NCI-H2081 treated with DMSO at 0.1 percent for 48 hours (cell line): ENCODE results near the gene KRTAP5-4.
"Not testable (repeated sequence)": the region's sequence is repeated elsewhere in the genome, so short reads cannot be mapped to it uniquely, and the experiment has no call there.

ENCODE experiments used
- DNase-seq: peaks from one replicate; lab custom pipeline; 2025; lab: John Stamatoyannopoulos, UW

Gene KRTAP5-4

GRCh38 chr11:1652771-1653540, 31.0 kb upstream of the KRTAP5-4 start:
- no peak for DNase-seq

DNA sequence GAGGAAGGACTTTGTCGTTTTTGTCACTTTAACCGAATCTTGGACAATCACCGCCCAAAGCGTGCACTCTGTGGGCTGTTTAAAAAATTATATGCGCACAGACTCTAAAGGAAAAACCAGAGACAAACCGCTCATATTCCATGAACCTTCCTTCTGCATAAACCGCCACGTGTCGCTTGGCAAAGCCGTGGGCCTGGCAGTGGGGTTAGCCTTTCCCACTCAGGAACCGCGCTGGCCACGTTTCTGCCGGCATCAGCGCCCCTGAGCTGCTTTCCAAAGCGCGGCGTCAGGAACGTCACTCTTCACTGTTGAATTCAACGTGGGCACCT, 30.5 kb upstream of the KRTAP5-4 start:
- DNase-seq, result no peak

- DNase-seq, result no peak
These were observed 30.1 kb upstream of the KRTAP5-4 start for GRCh38 chr11:1652026-1652425.

DNA sequence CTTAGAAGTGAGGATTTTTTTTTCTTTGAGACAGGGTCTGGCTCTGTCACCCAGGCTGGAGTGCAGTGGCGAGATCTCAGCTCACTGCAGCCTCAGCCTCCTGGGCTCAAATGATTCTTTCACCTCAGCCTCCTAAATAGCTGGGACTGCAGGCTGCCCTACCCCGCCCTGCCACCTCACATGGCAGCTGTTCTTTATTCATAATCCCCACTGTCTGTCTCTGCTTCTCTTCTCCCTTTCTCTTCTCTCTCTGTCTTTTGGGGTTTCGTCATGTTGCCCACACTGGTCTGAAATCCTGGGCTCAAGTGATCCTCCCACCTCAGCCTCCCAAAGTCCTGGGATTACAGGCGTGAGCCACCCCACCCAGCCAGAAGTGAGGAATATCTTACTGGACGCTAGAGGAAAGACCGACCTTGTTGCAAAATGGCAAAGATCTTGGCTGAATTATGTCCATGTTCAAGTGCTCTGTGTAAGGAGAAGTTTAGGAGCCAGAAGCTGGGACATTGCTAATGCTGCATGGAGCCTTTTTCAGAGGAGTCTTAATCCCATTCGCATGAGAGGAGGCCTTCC, 29.6 kb upstream of the KRTAP5-4 start:
- no peak for DNase-seq

DNA sequence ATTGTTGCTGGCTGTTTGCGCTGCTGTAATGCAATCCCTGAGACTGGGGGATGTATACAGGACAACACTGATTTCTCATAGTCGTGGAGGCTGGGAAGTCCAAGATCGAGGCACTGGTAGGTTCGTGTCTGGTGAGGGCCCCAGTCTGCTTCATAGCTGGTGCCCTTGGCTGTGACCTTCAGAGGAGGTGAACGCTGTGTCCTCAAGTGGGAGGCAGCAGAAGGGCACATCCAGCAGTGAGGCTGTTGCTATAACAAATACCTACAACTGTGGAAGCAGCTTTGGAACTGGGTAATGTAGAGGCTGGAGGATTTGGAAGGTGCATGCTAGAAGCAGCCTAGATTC, 29.0 kb upstream of the KRTAP5-4 start:
- DNase-seq, result no peak

- no peak for DNase-seq
These were observed 28.3 kb upstream of the KRTAP5-4 start for GRCh38 chr11:1650034-1650917.

DNA sequence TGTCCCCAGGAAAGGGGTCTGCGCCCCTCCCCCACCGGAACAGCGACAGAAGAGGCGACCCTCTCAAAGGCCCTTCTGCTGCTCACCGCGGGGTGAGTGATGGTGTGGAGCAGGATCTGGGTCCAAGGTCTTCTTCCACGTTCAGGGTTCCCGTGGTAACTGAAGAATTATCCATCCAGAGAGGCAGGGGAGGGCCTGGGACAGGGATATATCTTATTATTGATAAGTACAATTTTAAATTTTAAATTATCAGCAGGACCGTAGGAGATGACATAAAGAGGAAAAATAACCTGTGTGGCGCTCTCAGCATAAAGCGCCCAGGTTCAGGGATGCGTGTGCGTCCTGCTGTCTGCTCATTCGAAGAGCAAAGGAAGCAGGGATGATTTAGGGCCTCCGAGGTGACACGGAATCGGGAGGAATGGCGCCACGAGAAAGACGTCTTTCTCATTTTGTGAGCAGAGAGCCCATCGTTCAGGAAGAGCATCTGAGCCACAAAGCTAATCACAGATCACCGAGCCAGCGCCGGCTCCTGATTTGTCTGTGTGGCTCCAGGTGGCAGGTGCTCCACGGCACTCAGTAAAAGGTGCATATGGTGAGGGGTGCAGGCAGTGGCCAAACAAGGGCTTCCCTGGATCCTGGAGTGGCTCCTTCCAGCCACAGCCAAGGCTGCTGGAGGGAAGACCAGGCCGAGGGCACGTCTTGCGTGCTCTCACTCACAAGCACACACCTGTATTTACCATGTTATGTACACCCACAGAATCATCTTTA, 26.9 kb upstream of the KRTAP5-4 start:
- DNase-seq, result no peak

DNA sequence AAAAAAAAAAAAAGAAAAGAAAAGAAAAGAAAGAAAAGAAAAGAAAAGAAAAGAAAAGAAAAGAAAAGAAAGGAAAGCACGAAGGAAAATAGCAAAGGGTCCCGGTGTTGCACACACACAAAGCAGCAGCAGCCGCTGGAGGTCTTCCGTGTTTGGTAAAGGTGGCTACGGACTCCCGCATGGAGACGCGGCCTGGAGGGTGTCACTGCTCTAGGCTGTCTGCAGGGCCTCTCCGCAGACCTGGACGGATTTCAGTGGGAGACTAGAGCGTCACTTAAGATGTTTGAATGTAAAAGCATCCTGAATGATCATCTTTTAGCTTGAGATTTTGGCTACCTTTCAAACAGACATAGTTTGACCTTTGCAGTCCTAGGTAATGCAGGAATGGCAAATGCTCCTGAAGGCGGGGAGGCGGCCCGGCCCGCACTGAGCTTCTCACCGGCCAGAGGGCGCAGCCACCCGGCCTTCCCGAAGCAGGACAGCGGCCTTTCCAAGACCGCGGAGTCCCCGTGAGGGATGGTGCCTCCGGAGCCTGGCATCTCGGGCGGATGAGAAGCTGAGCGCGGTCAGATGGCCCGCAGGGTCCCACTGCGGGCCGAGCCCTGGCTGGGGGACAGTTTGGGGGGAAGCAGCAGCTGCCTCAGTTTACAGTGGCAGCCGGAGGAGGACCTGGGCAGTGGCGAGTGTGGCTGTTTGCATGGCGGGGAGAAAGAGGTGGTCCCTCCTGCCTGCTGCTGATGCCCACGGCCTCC, 26.1 kb upstream of the KRTAP5-4 start:
- DNase-seq, result no peak

GRCh38 chr11:1646540-1646939, 24.6 kb upstream of the KRTAP5-4 start:
- not testable (repeated sequence) for DNase-seq

GRCh38 chr11:1645357-1645821, 23.5 kb upstream of the KRTAP5-4 start:
- no peak for DNase-seq

DNA sequence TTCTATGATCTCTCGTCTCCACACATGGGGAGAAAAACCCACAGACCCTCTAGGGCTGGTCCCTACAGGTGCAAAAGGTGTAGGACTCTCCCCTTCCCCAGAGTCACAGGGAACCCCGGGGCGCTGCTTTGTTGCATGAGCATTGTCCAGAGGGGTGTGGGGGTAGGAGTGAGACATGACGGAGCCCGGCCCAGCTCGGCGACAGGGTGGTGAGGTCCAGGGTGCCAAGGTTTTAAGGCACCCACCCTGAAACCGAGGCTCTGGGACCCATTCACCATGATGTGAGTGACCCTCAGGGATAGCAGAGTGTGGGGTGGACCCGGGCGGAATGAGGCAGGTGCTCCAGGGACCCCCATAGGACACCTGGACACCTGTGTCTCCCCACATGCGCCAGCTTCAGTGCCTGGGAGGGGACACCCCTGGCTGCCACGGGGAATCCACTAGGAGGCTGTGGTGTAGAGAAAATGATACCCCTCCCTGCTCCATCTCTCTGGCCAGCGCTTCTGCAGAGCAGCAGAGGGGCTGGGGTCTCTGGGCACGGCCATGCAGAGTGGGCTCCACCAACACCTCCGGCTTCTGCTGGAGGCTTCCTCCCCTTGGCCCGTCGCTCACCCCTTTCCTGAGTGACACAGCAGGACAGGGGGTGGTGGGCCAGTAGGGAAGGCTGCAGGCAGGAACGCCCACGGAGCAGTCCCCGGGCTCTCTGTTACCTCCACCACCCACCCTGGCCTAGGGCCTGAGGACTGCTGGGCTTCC, 22.8 kb upstream of the KRTAP5-4 start:
- DNase-seq, result no peak

DNA sequence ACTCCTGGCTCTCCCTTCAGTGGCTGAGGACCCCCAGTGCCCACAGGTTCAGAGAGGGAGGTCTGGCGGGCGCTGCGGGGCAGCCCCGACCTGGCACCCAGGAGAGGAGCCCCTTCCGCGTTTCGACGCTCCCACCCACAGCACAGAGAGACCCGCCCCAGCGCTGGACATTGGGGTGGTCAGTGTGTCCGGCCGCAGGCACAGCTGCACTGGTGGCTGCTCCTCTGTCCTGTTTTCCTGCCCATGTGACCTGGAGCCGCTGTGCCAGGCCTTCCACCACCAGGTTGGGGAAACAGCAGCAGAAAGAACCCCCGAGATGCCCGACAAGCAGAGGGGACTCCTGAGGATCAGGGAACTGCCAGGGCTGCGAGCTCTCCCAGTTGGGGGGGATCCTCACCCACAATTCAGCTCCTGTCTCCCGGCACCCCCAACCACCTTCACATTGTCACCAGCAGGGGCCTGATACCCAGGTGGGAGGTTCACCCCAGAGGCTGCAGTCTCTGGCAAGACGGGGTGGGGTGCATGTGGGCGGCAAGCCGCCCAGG, 21.3 kb upstream of the KRTAP5-4 start:
- no peak for DNase-seq

- no peak for DNase-seq
These were observed 20.6 kb upstream of the KRTAP5-4 start for GRCh38 chr11:1642288-1643145.

DNA sequence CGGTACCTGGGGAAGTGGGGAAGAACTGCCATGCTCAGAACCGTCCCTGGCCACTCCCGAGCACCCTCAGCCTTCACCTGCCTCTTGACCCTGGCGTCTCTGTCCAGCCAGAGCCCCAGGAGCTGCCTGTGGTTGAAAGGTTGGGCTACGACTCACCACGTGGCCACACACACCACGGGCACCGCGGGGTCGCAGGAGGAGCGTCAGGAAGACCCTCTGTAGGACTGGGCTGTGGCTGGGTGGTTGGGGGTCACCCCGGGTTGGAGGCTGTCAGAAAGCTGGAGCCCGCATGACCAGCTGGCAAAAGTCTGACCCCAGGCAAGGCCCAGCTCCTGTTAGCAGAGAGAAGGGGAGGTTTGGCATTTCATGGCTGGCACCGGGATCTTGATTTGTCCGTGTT, 19.2 kb upstream of the KRTAP5-4 start:
- no peak for DNase-seq

DNA sequence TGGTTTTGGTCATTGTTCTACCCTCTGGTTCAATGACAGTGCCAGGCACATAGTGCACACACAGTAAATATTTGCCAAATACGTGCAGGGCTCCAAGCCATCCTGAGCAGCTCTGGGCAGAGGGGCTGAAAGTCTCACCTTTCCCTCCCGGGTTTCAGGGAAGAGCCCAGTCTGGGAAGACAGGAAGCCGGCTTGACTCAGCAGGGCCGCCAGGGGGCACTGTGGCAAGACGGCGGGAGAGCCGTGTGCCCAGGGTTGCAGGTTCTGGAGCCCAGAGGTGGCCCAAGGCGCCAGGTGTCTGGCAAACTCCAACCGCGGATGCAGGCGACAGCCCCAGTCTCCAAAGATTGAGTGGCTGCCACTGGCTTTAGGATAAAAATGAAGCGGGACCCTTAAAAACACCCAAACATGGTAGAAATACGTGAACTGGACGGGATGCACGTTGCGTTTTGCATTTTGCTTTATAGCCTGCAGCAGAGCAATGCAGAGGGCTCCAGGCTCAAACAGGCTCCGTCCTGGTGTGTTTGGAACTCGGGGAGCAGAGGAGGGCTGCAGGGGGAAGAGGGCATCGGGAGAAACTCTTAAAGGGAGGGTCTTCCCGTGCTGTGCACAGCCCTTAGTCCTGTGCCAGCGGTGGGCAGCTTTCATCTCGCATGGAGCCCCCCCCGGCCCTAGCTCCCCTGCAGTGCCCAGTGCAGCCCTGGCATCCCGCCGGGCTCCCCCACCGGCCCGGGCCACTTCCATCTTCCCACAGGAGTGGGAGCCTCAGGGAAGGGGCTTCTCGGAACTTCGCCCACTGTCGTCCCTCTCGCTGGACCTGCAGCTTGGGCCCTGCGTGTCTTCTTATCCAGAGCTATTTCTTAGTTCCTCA, 18.4 kb upstream of the KRTAP5-4 start:
- no peak for DNase-seq

- no peak for DNase-seq
These were observed 17.7 kb upstream of the KRTAP5-4 start for GRCh38 chr11:1639666-1640065.

DNA sequence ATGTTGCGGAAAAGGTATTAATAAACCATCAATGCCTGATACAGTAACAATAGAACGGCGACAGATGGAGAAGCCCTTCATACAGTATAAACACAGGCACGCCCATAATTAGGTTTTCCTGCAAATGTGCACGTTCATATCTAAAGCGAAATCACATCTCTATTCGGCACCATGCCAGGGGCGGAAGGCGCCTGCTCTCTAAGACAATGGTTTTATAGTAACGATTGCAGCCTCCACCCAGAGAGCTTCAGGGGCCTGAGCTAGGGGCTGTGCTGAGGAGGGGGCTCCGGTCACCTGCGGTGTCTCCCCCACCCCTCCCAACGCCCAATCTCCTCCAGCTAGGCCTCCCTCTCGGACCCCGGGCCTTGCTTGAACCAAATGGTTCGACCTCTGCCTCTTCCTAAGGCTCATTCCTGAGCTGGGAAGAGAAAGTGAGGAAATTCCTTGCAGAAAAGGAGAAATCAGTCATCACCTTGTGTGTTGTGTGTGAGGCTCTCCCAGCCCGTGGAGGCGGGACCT, 17.2 kb upstream of the KRTAP5-4 start:
- DNase-seq, result peak; percentile 29

- DNase-seq, result no peak
These were observed 16.4 kb upstream of the KRTAP5-4 start for GRCh38 chr11:1638344-1638743.
